GM19035 (cell line): ENCODE results near the gene ABCC6.
"Not testable (repeated sequence)": the region's sequence is repeated elsewhere in the genome, so short reads cannot be mapped to it uniquely, and the experiment has no call there.

Experiments
- ATAC-seq: cut with Tn5 transposase; IDR thresholded peaks from one replicate; pipeline ENCODE4 v1.9.1; 2021; ENCODE audit not compliant: unreplicated experiment

ABCC6 gene

GRCh38 chr16:16163571-16163970 is 59.7 kb downstream of the ABCC6 start:
- no peak for ATAC-seq

- no peak for ATAC-seq
Observed at GRCh38 chr16:16163109-16163508, 60.2 kb downstream of the ABCC6 start.

GRCh38 chr16:16162591-16162990 is 60.7 kb downstream of the ABCC6 start:
- ATAC-seq: no peak

- not testable (repeated sequence) for ATAC-seq
Observed at GRCh38 chr16:16161840-16162239, 61.5 kb downstream of the ABCC6 start.

- ATAC-seq: no peak
Observed at GRCh38 chr16:16161319-16161718, 62.0 kb downstream of the ABCC6 start.

GRCh38 chr16:16159662-16160061 is 63.6 kb downstream of the ABCC6 start:
- no peak for ATAC-seq

GRCh38 chr16:16158741-16159374 is 64.4 kb downstream of the ABCC6 start:
- no peak for ATAC-seq

GRCh38 chr16:16158082-16158658 is 65.1 kb downstream of the ABCC6 start:
- ATAC-seq: no peak

GRCh38 chr16:16157166-16157565 is 66.1 kb downstream of the ABCC6 start:
- no peak for ATAC-seq

GRCh38 chr16:16155234-16155633 is 68.1 kb downstream of the ABCC6 start:
- no peak for ATAC-seq

GRCh38 chr16:16154281-16154951 is 68.9 kb downstream of the ABCC6 start:
- no peak for ATAC-seq

GRCh38 chr16:16153000-16153399 is 70.3 kb downstream of the ABCC6 start:
- not testable (repeated sequence) for ATAC-seq

GRCh38 chr16:16151315-16151714 is 72.0 kb downstream of the ABCC6 start:
- ATAC-seq: no peak

- ATAC-seq: no peak
Observed at GRCh38 chr16:16150878-16151152, 72.5 kb downstream of the ABCC6 start.

- ATAC-seq: no peak
Observed at GRCh38 chr16:16150117-16150877, 73.0 kb downstream of the ABCC6 start.

GRCh38 chr16:16149710-16150116 is 73.6 kb downstream of the ABCC6 start:
- ATAC-seq: no peak

- ATAC-seq: no peak
Observed at GRCh38 chr16:16148755-16149154, 74.5 kb downstream of the ABCC6 start.

- ATAC-seq: not testable (repeated sequence)
Observed at GRCh38 chr16:16148000-16148599, 75.2 kb downstream of the ABCC6 start.

- ATAC-seq: no peak
Observed at GRCh38 chr16:16147316-16147999, 75.8 kb downstream of the ABCC6 start.

GRCh38 chr16:16146380-16147315 is 76.6 kb downstream of the ABCC6 start:
- no peak for ATAC-seq
